GM18519 (cell line): Measurements from ENCODE around the gene UBN2.

Experiments
- ATAC-seq: cut with Tn5 transposase; IDR thresholded peaks from one replicate; pipeline ENCODE4 v1.9.1; 2021; ENCODE audit warnings: mild to moderate bottlenecking, moderate library complexity; ENCODE audit not compliant: unreplicated experiment, low FRiP score

The UBN2 gene

DNA sequence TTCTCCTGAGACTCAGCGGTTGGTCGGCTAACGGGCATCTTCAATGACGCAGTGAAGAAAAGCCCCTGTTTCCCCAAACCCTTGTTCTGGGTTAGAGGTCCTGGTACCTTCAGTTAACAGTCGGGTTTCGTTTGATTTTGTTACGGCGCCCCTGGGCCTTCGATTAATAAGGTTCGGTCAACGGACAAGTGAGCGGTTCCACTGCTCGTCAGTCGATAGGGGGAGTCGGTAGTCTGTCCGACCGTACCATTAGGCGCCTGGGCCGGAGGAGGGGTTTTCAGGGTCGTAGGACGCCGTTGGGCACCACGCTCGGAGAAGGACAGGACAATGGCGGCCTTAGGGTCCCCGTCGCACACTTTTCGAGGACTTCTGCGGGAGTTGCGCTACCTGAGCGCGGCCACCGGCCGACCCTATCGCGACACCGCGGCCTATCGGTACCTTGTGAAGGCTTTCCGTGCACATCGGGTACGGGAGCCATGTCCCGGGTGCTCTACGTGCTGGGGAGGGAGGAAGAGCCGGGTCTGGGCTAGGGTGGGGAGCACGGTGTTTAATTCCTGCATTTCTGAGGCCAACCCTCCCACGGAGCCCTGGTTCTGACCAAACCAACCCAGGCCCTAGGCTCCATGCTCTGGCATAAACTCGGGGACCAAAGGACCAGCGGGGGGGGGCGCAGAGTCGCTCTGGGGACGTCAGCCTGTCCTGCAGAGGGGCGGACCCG lies 110.2 kb downstream of the UBN2 start, which contains the start of gene FMC1:
TSS of gene FMC1 (plus strand) at position 280 of the 718 bp plus-strand sequence. CDS start at position 328, 48 bp downstream.
- ATAC-seq = peak; percentile 36

GRCh38 chr7:139341776-139342226 lies 110.8 kb downstream of the UBN2 start:
- ATAC-seq = no peak

GRCh38 chr7:139345042-139345441 lies 114.0 kb downstream of the UBN2 start:
- no peak for ATAC-seq

GRCh38 chr7:139351027-139351426 lies 120.0 kb downstream of the UBN2 start:
- ATAC-seq = no peak

GRCh38 chr7:139354729-139355128 lies 123.7 kb downstream of the UBN2 start:
- no peak for ATAC-seq

- no peak for ATAC-seq
Observed at GRCh38 chr7:139355320-139355719, 124.3 kb downstream of the UBN2 start.
